HG03175 (cell line): ENCODE measurements around the gene GALNT5.
"Not testable (repeated sequence)": the region's sequence is repeated elsewhere in the genome, so short reads cannot be mapped to it uniquely, and the experiment has no call there.

ENCODE experiments used
- ATAC-seq: cut with Tn5 transposase; IDR thresholded peaks from one replicate; pipeline ENCODE4 v1.9.1; 2021; ENCODE audit warnings: mild to moderate bottlenecking, moderate library complexity; ENCODE audit not compliant: unreplicated experiment

The GALNT5 gene

GRCh38 chr2:157326698-157327097 is 69.2 kb downstream of the GALNT5 start:
- ATAC-seq, result no peak

DNA sequence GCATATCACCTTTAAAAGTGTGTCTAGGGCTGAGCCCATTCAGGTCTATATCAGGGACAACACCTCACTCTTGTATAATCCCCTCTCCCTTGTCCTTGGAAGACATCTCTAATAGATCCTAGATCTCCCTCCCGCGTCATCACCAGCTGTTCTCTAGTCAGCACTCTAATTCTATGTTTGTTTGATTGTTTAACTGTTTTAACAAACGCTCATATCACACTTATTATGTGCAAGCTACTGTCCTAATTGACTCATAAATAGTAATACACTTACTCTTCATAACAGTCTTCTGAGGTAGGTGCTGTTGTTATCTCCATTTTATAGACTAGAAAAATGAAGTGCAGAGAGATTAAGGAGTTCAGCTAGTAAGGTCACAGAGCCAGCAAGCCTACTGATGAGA is 69.7 kb downstream of the GALNT5 start:
- ATAC-seq, result peak; percentile 29

DNA sequence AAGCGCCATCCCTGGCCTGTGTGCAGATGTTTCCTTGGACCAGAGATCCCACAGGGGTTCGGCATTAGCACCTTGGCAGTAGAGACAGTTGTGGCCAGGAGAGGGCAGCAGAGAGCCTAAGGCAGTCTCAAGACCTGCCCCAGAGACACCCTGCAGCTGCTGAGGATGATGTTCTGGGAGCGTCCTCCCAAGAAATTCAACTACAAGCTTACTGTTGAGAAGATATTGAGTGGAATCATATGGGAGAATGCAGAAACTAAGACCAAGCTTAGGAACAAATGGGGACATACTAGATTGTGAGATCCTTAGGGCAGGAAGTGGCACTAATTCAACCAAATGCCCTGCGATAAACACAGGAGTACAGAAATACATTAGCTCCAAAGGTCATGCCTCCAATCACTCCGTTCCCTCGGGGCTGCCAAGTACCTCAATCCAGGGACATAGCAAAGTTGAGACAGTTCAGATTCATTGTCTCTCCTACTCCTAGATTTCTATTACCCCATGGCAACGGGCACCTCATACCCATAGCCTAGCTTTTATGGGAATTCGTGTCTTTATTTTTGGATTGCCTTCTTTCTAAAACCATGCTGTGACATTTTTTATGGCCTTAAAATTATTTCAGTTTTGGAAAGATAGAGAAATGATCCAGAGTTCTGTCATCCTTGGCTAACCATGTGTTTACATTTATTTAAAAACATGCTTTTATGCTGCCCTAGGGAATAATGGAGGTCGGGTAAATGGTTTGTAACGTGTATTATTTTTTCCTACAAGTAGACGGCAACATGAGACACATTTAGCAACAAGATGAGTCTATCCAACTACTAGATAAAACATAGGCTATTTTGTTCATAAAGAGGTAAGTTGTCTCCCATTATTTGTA is 70.4 kb downstream of the GALNT5 start:
- peak; percentile 98 for ATAC-seq

DNA sequence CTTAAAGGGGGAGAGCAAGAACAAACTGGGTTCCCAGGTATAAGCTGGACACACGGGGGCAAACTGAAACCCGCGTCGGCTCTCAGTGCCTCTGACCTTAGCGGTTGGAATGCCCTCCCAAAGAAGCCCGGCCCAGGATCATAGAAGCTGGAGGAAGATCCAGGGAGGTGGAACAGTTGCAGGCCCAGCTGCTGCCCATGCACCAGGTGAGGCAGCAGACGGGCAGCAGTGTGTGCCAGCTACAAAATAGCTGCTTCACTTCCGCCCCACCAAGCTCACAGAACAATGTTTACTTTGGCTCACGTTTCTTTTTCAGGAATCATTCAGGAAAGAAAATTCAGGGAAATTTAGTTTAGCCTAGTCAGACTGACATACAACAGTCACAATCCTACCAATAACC is 72.0 kb downstream of the GALNT5 start:
- no peak for ATAC-seq

- ATAC-seq, result no peak
These were observed 76.0 kb downstream of the GALNT5 start for GRCh38 chr2:157333304-157334047.

DNA sequence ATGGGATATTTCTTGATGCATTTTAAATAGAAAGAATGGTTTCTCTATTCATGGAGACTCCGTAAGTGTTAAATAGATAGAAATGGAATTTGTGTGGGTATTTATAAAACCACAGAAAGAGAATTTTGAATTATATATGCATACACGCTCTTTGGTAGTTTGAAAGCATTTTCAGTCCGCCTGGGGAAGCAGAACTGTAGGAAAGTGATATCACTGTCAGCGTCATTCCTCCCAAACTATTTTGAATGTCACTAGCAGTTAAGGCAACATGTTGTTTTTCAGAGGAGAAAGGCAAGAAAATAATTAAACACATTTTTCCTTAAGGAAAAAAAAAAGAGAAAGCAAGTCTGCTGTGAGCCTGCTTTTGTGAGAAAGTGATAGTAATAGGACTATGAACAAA is 76.8 kb downstream of the GALNT5 start:
- no peak for ATAC-seq

DNA sequence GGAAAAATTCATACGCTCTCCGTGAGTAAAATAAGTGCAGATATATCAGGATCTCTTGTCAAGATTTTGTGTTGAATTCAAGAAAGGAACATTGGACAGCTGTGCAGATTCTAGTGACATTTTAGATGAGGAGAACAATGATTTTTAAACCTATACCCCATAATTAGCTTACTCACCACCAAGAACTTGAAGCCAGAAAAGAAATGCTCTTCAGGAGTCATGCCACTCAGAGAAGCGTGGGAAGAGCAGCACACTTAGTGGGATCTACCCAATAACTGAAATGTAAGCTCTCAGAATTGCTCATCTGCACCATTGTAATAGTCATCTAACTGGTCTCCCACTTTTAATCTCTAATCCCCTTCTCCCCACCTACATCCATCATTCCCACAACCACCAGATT is 77.3 kb downstream of the GALNT5 start:
- ATAC-seq, result no peak

DNA sequence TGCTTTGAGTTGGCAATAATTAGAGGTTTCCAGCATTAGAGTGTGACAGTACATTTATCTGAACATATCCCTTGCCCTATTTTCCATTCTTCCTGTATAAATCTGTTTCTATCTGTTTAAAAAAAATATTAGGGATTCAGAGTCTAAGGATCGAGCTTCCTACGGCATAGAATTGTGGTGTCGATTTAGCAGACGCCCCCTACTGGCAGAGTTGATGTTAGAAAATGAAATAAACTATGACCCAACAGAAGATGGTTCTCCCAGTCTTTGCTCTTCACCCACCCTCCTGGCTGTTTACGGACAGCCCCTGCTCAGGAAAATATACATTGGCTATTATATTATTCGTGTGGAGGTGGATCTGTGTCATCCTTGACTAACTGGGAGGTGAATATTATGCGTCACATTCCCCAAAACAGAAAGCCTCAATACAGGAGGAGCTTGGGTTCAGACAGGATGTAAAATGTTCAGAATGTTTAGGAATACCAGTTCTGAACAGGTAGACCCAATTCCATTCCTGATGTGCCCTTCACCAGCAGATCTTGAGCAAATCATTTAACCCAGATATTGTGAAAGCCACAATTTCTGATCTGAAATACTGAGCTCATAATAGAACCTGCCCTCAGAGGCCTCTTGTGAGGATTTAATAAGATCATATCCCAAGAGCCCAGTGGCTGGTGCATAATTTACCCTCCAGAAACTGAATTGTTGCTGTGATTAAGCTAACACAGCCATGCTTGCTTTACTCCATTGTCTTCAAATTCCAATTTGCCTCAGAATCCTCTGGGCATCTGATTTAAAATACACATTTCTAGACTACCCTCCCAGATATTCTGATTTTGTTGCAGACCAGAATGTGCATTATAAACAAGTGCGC is 78.9 kb downstream of the GALNT5 start:
- peak; percentile 56 for ATAC-seq

DNA sequence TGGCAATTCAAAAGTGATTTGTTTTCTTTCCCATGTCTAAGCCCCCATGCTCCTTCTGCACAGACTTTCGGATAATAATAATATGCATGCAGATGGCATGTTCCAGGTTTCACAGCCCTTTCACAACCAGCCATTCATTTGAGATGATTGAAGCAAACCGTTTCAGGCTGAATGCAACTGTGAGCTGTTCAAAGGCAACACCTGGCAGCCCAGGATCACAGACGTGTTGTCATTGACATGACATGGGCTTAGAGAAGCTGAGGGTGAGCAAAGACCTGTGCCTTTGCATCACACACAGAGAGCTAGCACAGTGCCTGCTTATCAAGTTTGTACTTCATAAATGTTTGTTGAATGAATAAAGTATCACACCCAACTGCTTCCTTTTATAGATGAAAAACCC is 80.5 kb downstream of the GALNT5 start:
- no peak for ATAC-seq

DNA sequence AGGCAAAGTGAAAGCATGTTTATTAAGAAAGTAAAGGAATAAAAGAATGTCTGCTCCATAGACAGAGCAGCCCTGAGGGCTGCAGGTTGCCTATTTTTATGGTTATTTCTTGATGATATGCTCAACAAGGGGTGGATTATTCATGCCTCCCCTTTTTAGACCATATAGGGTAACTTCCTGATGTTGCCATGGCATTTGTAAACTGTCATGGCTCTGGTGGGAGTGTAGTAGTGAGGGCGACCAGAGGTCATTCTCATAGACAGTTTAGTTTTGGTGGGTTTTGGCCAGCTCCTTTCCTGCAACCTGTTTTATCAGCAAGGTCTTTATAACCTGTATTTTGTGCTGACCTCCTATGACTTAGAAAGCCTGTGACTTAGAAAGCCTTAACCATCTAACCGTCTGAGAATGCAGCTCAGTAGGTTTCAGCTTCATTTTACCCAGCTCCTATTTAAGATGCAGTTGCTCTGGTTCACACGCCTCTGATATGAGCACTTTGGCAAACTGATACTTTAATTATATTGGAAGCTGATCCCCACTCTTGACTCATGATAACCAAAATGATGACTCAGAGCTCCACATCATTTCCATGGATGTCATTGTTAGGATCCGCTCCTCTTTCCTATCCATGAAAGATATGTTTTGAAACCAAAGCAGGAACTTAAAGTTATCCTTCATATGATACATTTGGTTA is 82.6 kb downstream of the GALNT5 start:
- no peak for ATAC-seq

- not testable (repeated sequence) for ATAC-seq
These were observed 83.9 kb downstream of the GALNT5 start for GRCh38 chr2:157341381-157341780.

DNA sequence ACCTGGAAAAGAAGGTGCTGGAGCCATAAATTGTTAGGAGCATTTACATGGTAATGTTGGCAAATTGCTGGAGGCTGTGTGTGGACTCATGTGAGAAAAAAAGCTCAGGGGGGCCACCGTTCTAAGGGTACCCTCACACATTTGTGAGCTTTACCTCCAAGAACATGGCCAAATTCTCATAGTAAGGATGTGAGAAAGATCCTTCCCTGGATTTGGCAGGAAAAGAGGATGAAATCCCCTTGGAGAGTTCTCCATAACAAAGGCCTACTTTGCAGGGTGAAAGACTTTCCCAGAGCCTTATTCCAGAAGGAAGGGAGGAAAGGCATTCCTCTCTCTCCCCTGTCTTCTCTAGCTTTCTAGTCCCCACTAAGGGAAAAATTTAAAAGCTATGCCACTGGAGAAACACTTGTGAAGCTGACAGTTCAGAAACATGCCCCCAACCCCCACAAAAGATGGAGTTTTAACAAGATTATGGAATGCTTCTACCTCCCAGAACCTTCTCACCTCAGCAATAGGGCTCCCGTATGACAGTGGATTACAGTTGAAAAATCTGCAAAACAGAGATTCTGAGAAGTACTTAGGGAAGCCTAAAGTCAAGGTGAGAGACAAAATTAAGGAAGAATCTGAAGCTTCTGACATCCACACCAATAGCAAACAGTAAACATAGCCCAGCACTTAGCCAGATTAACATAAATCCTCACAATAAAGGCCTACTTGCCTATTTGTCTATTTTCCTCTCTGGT is 88.3 kb downstream of the GALNT5 start:
- ATAC-seq, result no peak

DNA sequence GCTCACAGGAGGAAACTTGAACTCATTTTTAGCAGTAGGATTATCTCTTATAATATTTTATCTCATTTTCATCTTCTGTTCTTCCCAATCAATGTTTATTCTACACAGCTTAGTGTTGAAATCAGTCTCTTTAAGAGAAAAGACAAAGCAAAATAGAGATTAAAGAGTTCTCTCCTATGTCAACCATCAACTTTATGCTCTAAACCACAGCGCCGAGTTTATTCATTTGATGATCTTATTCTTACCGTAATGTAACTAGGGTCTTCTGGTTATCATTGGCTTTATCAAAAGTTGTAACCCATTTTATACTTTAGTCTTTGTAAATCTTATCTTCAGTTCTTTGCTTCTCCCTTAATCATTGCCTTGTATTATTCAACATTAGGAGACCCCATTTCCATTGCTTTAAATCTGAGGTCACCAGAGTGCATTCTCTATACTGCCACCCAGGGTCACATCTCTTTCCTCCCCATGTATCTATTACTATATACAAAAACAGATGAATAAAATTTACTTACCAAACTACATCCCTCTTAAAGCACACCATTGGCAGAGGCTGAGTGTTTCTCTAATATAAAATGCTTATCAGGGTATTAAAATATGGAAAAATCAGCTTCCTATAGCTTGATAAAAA is 90.9 kb downstream of the GALNT5 start:
- ATAC-seq, result no peak

DNA sequence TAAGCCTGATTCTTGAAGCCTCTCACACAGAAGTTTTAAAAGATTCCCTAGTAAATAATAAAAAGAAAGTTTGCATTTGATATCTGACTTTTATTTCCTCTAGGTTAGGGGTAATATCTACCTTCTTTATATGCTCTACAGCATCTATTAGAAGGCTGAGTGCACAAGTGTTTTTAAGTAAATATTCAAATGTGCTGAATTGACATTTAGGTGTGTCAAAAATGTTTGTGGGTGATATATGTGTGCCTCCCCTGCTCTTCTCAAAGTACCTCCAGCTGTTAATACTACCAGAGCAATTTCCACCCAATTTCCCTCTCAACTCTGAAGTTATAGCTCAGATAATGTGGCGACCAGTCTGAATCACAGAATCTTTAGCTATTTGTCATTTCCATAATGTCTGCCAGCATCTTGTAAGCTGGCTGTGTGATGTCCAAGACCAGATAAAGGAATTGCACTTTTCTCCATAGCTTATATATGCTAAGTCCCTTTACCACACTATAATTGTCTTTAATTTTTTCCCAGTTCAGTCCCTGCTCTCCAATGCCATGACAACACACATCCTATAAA is 92.5 kb downstream of the GALNT5 start:
- ATAC-seq, result no peak

- ATAC-seq, result no peak
These were observed 98.1 kb downstream of the GALNT5 start for GRCh38 chr2:157355618-157356017.

GRCh38 chr2:157359628-157360027 is 102.1 kb downstream of the GALNT5 start:
- peak; percentile 37 for ATAC-seq

GRCh38 chr2:157361526-157361925 is 104.0 kb downstream of the GALNT5 start:
- ATAC-seq, result no peak

DNA sequence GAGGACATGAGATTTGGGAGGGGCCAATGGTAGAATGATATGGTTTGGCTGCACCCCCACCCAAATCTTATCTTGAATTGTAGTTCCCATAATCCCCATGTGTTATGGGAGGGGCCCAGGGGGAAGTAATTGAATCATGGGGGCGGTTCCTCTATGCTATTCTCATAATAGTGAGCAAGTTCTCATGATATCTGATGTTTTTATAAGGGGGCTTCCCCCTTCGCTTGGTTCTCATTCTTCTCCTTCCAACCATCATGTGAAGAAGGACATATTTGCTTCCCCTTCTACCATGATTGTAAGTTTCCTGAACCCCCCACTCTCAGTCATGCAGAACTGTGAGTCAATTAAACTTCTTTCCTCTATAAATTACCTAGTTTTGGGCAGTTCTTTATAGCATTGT is 105.1 kb downstream of the GALNT5 start:
- no peak for ATAC-seq

- peak; percentile 58 for ATAC-seq
These were observed 106.2 kb downstream of the GALNT5 start for GRCh38 chr2:157363612-157364101.
